ENCODE data around the gene RPL6.
"Not testable (repeated sequence)": the region's sequence is repeated elsewhere in the genome, so short reads cannot be mapped to it uniquely, and the experiment has no call there.

The RPL6 gene

GRCh38 chr12:112409064-112409905 lies at the start of gene RPL6:
RPL6 (minus strand) TSS chr12:112409605; CDS start chr12:112408656, 949 bp downstream.
- DNase-seq (ENCODE audit: low read depth) = no peak

- DNase-seq (ENCODE audit: low read depth) = no peak
Measured at GRCh38 chr12:112458751-112459150, 49.3 kb upstream of the RPL6 start.

- no peak for DNase-seq (ENCODE audit: low read depth)
Measured at GRCh38 chr12:112458330-112458729, 48.9 kb upstream of the RPL6 start.

- DNase-seq (ENCODE audit: low read depth) = not testable (repeated sequence)
Measured at GRCh38 chr12:112457142-112457541, 47.7 kb upstream of the RPL6 start.

- no peak for DNase-seq (ENCODE audit: low read depth)
Measured at GRCh38 chr12:112456029-112456428, 46.6 kb upstream of the RPL6 start.

GRCh38 chr12:112450725-112451124 lies 41.3 kb upstream of the RPL6 start:
- no peak for DNase-seq (ENCODE audit: low read depth)

GRCh38 chr12:112448165-112448564 lies 38.8 kb upstream of the RPL6 start:
- not testable (repeated sequence) for DNase-seq (ENCODE audit: low read depth)

GRCh38 chr12:112447106-112447505 lies 37.7 kb upstream of the RPL6 start:
- no peak for DNase-seq (ENCODE audit: low read depth)

GRCh38 chr12:112446008-112446725 lies 36.8 kb upstream of the RPL6 start:
- DNase-seq (ENCODE audit: low read depth) = no peak

GRCh38 chr12:112443916-112444315 lies 34.5 kb upstream of the RPL6 start:
- no peak for DNase-seq (ENCODE audit: low read depth)

GRCh38 chr12:112440653-112441052 lies 31.2 kb upstream of the RPL6 start:
- DNase-seq (ENCODE audit: low read depth) = not testable (repeated sequence)

GRCh38 chr12:112439769-112440168 lies 30.4 kb upstream of the RPL6 start:
- no peak for DNase-seq (ENCODE audit: low read depth)

GRCh38 chr12:112438645-112439044 lies 29.2 kb upstream of the RPL6 start:
- not testable (repeated sequence) for DNase-seq (ENCODE audit: low read depth)

- DNase-seq (ENCODE audit: low read depth) = no peak
Measured at GRCh38 chr12:112433551-112433950, 24.1 kb upstream of the RPL6 start.

- DNase-seq (ENCODE audit: low read depth) = no peak
Measured at GRCh38 chr12:112431965-112432364, 22.6 kb upstream of the RPL6 start.

- DNase-seq (ENCODE audit: low read depth) = no peak
Measured at GRCh38 chr12:112430929-112431328, 21.5 kb upstream of the RPL6 start.

GRCh38 chr12:112427760-112428159 lies 18.4 kb upstream of the RPL6 start:
- DNase-seq (ENCODE audit: low read depth) = no peak

GRCh38 chr12:112425582-112426382 lies 16.4 kb upstream of the RPL6 start:
- DNase-seq (ENCODE audit: low read depth) = no peak

- DNase-seq (ENCODE audit: low read depth) = no peak
Measured at GRCh38 chr12:112424126-112424525, 14.7 kb upstream of the RPL6 start.

- DNase-seq (ENCODE audit: low read depth) = no peak
Measured at GRCh38 chr12:112422531-112422930, 13.1 kb upstream of the RPL6 start.

GRCh38 chr12:112421363-112421762 lies 12.0 kb upstream of the RPL6 start:
- DNase-seq (ENCODE audit: low read depth) = no peak

GRCh38 chr12:112420740-112421139 lies 11.3 kb upstream of the RPL6 start:
- no peak for DNase-seq (ENCODE audit: low read depth)
